ENCODE data around the gene GYS2. TPM values are rescaled to one million over a fixed set of nuclear protein-coding genes. Genes with fewer than 3 reads are reported as not detected.
"Not testable (repeated sequence)": the region's sequence is repeated elsewhere in the genome, so short reads cannot be mapped to it uniquely, and the experiment has no call there.

Gene GYS2
- total RNA-seq, 2 experiments from 2014 or later = not detected

DNA sequence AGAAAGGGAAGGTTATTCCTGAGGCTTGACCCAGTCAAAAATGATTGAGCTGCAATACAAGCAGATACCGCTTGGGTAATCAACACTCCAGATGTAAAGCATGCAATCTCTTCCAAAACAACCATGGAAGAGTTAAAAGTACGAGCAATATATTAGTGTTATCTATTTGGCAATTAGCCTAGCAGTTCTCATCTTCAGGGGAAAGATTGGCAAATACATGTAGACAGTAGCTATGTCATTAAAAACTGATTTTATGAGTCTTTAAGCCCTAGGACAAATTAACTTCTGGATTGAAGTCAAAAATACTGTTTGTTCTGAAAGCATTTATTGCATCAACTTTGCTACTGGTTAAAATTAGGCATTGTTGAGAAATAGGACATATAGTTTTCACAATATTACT lies 9.3 kb upstream of the GYS2 start:
- CTCF ChIA-PET = interaction anchor here (1.0 kb wide), 1 partner anchor 43 kb away, joined by 4 read pairs; the partner anchor contains the start of gene LDHB

DNA sequence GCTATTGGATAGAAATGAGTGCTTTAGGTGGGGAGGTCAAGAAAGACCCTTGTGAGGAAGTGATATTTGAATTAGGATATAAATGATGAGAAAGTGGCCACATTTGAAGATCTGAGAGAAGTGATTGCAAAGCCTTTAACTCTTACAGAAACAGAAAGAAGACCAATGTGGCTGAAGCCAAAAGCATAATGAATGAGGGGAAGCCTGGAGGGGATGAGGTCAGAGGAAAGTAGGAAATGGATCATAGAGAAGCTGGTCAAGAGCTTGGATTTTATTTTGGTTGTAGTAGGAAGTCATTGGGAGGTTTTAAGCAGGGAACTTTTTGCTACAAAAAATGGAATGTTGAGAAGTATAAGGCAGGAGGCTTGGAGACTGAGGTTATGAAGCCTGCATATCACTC lies 3.5 kb upstream of the GYS2 start:
- POLR2A ChIA-PET = no interaction called here
- CTCF ChIA-PET = no interaction called here

More for the DNA sequence above, 9.3 kb upstream of the GYS2 start:
- POLR2A ChIA-PET = no interaction called here

DNA sequence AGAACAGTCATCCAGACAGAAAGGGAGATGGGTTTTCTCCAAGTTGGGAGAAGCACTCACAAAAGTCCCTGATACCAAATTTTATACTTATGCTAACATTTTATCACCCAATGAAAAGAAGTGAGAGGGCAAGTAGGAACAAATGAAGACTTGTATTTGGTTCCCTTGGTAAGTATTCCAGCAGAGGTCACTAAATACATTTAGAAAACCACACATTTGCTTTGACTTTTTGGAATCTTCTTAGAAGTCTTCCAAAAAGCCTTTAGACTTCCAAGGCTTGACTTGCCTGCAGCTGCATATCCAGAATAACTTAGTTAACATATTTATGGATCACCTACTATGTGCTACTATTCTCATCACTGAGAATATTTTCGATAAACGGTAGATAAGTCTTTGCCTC lies 3.1 kb upstream of the GYS2 start:
- CTCF ChIA-PET = no interaction called here
- POLR2A ChIA-PET = no interaction called here

DNA sequence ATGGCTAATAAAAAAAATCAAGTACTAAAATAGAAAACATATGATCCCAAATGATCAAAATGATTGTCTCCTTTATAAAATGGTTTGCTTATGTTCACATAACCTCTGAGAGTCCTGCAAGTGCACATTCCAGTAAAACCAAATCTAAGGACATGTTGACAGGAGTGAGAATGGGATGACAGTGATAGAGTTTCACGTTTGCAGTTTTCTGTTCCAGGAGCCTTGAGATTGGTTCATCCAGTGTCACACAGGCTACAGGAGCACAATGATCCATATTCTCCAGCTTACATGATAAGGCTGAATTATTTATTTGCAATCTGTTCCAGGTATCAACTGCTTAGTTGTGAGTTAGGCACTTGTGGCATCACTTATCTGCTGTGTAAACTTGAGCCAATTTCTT lies 1.5 kb upstream of the GYS2 start:
- CTCF ChIA-PET = no interaction called here
- POLR2A ChIA-PET = no interaction called here

DNA sequence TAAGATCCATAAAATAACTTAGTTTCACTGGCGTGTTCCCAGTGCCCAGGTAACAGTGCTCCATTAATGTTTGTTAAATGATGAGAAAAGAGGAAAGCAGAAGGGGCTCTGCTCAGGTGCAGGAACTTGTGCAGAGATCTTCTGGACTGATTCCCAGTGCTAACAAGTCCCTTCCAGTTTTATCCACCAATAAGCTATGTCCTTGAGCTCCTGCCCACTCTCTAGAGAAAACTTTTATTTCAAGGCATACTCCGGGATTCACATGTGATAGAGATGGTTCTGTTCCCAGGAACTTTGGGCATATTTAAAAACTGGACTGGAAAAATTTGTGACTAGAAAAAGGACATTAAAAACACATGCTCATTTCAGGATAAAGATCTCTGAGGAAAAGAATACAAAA lies 1.9 kb downstream of the GYS2 start:
- POLR2A ChIA-PET = no interaction called here
- CTCF ChIA-PET = no interaction called here

DNA sequence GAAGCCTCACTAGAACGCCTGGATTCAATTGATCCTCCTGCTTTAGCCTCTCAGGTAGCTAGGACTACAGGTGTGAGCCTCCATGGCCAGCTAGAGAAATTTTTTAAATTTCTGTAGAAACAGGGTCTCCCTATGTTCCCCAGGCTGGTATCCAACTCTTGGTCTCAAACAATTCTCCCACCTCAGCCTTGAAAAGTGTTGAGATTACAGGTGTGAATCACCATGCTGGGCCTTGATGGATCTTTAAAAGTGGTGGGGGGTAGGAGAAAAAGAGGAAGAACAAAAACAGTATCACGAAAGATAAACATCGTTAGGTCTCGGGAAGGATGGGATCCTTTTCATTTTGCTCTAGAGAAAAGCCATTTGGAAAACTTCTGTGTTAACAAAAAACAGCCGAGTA lies 4.5 kb downstream of the GYS2 start:
- POLR2A ChIA-PET = no interaction called here
- CTCF ChIA-PET = no interaction called here

DNA sequence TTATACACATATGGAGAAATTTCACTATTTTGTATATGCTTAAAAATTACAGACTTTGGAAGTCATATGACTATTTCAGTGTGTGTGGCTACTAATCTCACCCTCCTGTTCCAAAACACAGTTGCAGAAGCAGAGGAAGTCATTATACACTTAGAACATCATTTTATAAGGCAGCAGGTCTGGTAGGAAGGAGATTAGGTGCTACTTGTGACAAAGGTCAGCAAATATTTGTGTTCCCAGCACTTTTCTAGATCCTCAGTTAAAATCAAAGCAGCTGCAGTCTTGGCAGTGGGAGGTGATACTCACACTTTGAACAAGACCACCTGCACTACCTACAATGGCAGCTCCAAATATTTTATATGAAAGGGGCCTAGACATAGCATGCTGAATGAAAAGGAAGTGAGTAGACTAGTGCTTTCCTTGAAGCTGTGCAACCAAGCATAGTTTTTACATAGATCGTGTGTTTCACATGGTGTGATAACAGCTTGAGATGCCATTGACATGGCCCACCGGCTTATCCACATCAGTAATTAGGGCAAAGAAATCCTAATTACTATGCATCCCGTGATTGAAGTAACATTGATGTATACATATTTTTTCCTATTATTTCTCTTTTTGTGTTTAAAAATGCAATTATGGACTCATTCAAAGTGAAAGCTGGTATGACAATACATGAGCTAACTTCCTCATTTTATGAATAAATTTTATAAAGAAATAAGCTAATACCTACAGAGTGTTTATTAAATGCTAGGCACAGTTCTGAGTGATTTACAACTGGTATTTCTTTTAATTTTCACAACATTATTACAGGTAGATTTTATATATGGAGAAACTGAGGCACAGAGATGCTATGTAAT lies 5.3 kb downstream of the GYS2 start:
- ChIA-PET CTCF (no interaction called here), POLR2A (no interaction called here)

DNA sequence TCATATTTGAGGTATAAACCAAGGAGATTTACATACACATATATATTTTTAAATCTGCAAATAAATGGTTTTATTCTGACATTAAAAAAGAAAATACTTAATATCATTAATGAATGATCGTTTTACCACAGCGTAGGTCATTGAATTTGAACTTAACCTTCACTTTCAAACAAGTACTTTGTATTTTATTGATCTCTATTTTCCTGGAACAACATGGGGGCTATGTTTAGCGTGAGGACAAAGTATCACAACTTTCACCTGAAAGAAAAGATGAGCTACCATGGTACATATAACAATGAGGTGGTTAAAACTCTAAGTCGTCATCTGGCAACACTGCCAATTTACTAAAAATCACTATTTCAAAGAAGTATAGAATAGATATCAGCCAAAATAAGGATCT lies 6.0 kb downstream of the GYS2 start:
- POLR2A ChIA-PET = no interaction called here
- CTCF ChIA-PET = no interaction called here

DNA sequence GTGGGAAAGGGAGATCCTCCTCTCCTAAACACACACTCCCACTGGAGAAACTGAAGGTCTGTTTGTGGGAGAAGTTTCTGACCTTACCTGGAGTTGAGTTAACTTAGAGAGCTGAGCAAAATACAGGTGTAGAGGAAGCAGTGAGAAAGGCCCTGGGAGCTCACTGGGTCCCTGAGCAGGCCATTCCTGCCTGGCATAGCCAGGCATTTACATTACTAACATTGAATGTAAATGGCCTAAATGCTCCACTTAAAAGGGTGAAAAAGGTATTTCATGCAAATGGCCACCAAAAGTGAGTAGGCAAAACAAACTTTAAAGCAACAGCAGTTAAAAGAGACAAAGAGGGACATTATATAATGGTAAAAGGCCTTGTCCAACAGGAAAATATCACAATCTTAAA lies 9.3 kb downstream of the GYS2 start:
- POLR2A ChIA-PET, CTCF ChIA-PET: not testable (repeated sequence)

DNA sequence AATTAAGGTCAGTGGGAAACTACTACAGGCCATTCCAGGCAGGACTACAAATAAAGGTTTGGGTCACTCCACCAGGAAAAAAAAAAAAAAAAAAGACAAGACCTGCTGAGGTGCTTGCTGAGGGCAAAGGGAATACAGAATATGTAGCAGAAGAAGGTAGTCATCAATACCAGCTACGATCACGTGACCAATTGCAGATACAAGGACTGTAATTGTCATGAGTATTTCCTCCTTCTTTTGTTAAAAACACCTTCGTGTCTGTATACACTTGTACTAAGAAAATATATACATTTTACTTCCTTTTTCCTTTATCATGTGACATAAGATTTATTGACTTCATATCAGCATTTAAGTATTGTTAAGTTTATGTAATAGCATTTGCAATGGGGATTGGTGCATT lies 19.2 kb downstream of the GYS2 start:
- POLR2A ChIA-PET = no interaction called here
- CTCF ChIA-PET = no interaction called here

DNA sequence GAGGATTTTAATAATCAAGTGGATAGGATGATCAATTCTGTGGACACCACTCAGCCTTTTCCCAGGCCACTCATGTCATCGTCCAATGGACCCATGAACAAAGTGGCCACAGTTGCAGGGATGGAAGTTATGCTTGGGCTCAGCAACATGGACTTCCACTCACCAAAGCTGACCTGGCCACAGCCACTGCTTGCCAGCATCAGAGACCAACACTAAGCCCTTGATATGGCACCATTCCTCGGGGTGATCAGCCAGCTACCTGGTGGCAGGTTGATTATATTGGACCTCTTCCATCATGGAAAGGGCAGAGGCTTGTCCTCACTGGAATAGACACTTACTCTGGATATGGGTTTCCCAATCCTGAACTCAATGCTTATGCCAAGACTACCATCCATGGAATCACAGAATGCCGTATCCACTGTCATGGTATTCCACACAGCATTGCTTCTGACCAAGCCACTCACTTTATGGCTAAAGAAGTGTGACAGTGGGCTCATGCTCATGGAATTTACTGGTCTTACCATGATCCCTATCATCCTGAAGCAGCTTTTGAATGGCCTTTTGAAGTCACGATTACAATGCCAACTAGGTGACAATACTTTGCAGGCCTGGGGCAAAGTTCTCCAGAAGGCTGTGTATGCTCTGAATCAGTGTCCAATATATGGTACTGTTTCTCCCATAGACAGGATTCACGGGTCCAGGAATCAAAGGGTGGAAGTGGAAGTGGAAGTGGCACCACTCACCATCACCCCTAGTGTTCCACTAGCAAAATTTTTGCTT lies 20.1 kb downstream of the GYS2 start:
- CTCF ChIA-PET, POLR2A ChIA-PET: not testable (repeated sequence)

DNA sequence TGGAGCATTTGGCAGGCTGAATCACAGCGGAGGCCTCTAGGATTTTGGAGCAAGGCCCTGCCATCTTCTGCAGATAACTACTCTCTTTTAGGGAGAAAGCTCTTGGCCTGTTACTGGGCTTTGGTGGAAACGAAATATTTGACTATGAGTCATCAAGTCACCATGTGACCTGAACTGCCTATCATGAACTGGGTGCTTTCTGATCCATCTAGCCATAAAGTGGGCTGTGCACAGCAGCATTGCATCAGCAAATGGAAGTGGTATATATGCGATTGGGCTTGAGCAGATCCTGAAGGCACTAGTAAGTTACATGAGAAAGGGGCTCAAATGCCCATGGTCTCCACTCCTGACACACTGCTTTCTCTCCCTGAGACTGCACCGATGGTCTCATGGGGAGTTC lies 21.1 kb downstream of the GYS2 start:
- ChIA-PET POLR2A (no interaction called here), CTCF (no interaction called here)

DNA sequence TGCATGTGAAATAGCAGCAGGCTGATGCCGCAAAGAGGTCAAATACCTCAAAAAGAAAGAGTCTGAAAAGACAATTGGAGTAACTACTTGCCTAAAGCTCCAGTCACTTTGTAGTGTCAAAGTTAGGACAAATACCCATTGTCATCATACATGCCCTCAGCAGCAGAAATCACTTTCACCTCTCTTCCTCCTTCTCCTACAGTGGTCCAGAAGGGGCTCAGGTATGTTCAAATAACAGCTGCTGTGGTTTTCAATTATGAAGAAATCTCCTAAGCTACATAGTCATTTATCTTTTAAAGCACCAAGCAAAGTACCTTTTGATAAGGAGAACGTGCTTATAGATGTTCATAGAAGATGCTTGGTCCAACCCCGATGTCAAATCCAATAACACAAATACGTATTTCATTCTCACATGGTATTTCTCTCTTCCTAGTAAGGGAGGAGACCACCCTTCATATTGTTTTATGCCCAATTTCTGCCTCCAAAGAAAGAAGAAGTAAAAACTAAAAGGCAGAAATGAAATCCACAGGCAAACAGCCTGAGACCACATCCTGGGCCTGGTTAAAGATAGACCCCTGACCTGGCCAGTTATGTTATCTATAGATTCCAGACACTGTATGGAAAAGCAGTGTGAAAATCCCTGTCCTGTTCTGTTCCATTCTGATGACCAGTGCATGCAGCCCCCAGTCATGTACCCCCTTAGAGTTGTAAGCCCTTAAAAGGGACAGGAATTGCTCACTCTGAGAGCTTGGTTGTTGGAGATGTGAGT lies 23.7 kb downstream of the GYS2 start:
- ChIA-PET CTCF (interaction anchor here (0.6 kb wide), 1 partner anchor 14 kb away, joined by 3 read pairs; no protein-coding TSS in a partner anchor), POLR2A (no interaction called here)

DNA sequence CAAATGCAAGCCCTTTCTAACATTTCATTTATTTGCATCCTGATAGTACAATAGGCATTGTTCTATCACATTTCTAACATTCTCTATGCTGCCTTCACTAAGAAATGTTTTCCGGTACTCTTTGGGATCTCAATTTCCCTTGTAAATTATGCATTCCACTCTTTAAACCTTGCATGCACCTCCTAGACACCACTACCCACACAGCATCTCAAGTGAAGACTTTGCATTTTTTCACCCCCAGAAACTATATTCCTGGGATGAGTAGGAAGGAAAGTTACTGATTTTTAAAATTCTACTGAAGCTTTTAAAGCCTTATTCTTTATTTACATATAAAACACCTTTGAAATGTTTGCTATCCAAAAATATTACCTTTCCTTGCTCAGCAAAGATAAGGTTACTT lies 27.1 kb downstream of the GYS2 start:
- POLR2A ChIA-PET = no interaction called here
- CTCF ChIA-PET = no interaction called here

DNA sequence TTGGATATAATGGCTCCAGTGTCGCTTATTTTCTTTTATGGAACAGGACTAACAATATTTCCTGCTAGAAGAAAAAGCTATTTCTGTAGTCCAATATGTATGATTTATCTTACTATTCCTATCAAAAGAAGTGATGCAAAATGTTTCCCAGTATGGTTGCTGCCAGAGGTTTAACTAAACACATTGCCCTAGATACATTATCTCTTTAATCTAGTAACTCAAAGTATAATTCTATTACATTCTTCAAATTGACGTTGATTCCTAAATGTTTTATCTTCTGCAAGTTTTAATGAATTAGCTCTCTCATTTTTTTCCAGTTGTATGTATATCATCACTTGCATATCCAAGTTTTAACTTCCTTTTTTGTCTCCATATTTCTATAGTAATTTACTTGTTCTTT lies 28.2 kb downstream of the GYS2 start:
- CTCF ChIA-PET = no interaction called here
- POLR2A ChIA-PET = no interaction called here

DNA sequence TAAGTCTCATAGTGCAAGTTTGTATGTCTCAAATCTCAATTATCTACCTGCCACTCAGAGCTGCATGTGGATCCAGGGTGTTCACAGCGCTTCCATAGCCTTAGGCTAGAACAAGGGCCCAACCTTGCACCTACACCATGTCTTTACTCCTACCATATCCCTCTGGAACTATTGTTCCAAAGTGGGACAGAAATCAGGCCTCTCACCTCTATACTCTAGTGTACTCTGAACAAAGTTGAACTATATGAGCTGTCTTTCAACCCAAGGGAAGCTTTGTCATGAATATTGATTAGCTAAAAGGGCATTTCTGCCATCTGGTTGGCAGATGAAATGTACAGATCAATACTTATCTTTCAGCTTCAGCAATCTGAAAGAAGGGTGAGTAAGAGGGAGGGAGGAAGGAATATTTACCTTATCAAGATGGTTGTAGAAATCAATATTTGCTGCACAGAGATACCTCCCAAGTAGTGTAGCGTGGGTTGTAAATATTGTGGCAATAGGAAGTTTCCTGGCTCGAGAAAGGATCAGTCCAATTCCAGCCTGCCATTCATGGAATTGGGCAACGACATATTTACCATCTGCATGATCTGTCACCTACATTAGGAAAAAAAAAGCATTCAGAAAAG lies 30.8 kb downstream of the GYS2 start:
- POLR2A ChIA-PET = no interaction called here
- CTCF ChIA-PET = no interaction called here

DNA sequence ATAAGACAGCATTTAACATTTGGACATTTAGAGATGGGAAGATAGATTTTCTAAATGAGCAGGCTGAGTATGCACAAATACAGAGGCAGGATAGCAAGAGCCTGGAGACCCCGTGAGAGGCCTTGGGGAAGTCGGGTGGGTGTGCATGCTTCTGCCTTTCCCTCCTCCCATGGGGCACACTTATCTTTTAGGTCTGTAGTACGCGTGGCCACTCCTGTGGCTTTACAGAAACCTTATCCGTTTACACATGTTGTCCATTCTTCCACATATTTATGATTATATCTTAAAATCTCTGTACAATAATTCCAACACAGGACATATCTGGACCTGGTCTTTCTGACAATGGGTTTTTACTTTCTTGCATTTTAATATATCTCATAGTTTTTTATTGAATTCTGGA lies 33.6 kb downstream of the GYS2 start:
- ChIA-PET POLR2A (no interaction called here), CTCF (no interaction called here)

DNA sequence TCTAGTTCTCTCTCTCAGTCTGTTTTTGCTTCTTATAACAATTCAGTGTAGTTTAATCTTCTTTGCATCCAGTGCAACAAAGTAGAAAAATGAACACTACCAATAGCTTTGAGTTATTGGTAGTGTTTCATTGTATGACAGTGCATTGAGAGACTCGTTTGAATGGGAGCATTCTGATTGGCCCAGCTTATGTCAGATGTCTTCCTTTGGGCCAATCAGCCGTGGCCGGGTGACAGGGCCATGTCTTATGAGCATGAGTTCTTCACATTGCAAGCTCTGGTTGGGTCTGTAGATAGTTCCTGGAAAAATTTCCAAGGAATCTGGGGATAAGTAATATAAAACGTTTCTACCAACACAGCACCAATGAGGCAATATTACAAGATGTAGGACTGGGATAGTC lies 36.5 kb downstream of the GYS2 start:
- ChIA-PET POLR2A (no interaction called here), CTCF (interaction anchor here (1.4 kb wide), 1 partner anchor 35 kb away, joined by 3 read pairs; no protein-coding TSS in a partner anchor)

DNA sequence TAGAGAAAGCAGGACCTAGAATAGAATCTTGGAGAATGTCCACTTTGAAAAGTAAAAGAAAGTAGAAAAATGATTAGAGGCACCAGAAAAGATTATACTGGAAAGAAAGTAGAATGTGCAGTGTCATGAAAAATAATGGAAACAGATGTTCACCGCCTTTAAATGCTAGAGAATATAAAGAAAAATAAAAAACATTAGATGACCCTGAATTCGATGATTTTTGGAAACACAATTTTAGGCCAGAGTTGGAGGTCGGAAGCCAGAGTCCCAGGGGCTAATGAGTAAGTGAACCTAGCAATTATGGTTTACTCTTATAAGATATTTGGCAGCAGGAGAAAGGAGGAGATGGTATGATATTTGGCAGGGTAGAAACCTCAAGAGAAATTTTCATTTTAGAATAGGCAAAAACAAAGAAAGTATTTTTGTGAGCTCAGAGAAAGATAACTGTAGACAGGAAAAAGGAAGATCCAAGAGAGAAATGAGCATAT lies 37.7 kb downstream of the GYS2 start:
- POLR2A ChIA-PET = no interaction called here

DNA sequence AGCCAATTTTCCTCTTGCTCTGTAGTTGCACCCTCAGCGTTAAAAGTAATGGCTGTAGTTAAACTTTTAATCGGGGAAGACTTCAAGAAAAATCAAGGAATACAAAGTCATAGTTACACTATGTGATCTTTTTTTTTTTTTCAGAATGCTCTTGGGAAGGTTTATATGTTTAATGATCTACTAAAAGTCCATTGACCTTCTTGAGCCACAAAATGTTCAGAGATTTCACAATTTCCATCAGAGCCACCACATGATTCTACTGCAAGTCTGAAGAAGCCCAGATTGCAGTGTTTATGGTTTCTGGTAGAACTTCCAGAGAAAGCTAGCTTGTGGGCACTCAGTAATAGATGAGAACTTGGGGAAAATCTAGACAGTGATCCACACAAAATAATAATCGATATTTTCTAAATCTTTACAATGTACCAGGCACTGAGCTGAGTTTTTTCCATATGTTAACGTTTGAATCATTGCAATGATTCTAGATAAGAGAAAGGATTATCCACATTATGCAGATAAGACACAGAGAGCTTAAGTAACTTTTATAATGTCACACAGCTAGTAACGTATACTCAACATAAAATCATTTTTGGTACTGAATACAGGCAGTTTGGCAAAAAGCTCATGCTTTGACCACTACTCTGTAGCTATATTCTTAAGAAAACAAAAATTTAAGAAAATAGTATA lies 38.3 kb downstream of the GYS2 start:
- ChIA-PET POLR2A (no interaction called here), CTCF (no interaction called here)

More for the DNA sequence above, 37.7 kb downstream of the GYS2 start:
- CTCF ChIA-PET = interaction anchor here (0.7 kb wide), 1 partner anchor 14 kb away, joined by 3 read pairs; no protein-coding TSS in a partner anchor

Data from activated CD8-positive, alpha-beta memory T cell treated with anti-CD3 and anti-CD28 coated beads for 36 hours (primary cell).